Neural crest cell (in vitro differentiated cells): ENCODE data around the gene SPRN. TPM values are rescaled to one million over a fixed set of nuclear protein-coding genes. Genes with fewer than 3 reads are reported as not detected.

Experiments
- DNase-seq: peaks from one replicate; pipeline ENCODE4 v3.0.0; 2021; ENCODE audit warnings: low read depth, mixed read lengths, low spot score
- H3K27ac Mint-ChIP-seq: one replicate; pipeline ENCODE4 v1.8.0; 2021; ENCODE audit warnings: mild to moderate bottlenecking, mixed read lengths; ENCODE audit not compliant: unreplicated experiment
- H3K27me3 Mint-ChIP-seq: 2 replicates; pipeline ENCODE4 v1.8.0; 2021; ENCODE audit warnings: low read depth, mild to moderate bottlenecking, mixed read lengths
- H3K36me3 Mint-ChIP-seq: 2 replicates; pipeline ENCODE4 v1.8.0; 2021; ENCODE audit warnings: low read depth, mild to moderate bottlenecking, mixed read lengths
- H3K4me1 Mint-ChIP-seq: 2 replicates; pipeline ENCODE4 v1.8.0; 2021; ENCODE audit warnings: mixed read lengths
- H3K4me3 Mint-ChIP-seq: one replicate; pipeline ENCODE4 v1.8.0; 2021; ENCODE audit warnings: mild to moderate bottlenecking, mixed read lengths
- H3K9me3 Mint-ChIP-seq: 2 replicates; pipeline ENCODE4 v1.8.0; 2021; ENCODE audit warnings: mixed read lengths
- total RNA-seq: library from RNA; stranded (reverse); gene quantifications from 2 replicates; pipeline ENCODE4 v1.2.1, GENCODE V29; 2021
- TF ChIP-seq, protein P1 (sequence below): fragments of 200-600 bp; sonication (generic); conservative IDR thresholded peaks from 2 replicates; pipeline ENCODE4 v1.5.0; 2021; ENCODE audit warnings: antibody characterized with exemption, mild to moderate bottlenecking

Gene SPRN
- total RNA-seq, 1 donor from 2014 or later = 0.37 TPM

DNA sequence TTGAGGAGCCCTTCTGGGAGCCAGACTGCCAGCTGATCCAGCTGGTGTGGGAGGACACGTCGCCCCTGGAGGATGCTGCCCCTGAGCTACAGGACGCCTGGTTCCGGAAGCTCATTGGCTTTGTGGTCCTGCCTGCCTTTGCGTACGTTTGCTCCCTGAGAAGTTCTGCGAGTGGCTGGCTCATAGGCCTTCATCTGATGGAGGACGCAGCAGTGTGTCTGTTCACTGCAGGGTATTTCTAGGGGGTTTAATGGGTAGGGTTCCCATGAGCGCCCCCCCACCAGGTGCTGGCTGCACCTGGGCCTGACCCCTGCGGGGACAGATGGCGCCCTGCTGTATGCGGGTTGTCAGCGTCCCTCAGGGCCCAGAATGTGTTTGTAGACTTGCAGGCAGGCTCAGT, 40.4 kb downstream of the SPRN start:
- no peaks in the 10 kb centered on the region for H3K36me3 Mint-ChIP-seq
- H3K4me3 Mint-ChIP-seq = no peak overlapping the region
- H3K9me3 Mint-ChIP-seq = no peaks in the 10 kb centered on the region
- H3K27ac Mint-ChIP-seq = no peak overlapping the region
- TF ChIP-seq, protein P1, sequence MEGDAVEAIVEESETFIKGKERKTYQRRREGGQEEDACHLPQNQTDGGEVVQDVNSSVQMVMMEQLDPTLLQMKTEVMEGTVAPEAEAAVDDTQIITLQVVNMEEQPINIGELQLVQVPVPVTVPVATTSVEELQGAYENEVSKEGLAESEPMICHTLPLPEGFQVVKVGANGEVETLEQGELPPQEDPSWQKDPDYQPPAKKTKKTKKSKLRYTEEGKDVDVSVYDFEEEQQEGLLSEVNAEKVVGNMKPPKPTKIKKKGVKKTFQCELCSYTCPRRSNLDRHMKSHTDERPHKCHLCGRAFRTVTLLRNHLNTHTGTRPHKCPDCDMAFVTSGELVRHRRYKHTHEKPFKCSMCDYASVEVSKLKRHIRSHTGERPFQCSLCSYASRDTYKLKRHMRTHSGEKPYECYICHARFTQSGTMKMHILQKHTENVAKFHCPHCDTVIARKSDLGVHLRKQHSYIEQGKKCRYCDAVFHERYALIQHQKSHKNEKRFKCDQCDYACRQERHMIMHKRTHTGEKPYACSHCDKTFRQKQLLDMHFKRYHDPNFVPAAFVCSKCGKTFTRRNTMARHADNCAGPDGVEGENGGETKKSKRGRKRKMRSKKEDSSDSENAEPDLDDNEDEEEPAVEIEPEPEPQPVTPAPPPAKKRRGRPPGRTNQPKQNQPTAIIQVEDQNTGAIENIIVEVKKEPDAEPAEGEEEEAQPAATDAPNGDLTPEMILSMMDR = no peak
- no peaks in the 10 kb centered on the region for H3K27me3 Mint-ChIP-seq
- no peak for DNase-seq
- H3K4me1 Mint-ChIP-seq = peaks cover 6% of the 10 kb centered on the region

DNA sequence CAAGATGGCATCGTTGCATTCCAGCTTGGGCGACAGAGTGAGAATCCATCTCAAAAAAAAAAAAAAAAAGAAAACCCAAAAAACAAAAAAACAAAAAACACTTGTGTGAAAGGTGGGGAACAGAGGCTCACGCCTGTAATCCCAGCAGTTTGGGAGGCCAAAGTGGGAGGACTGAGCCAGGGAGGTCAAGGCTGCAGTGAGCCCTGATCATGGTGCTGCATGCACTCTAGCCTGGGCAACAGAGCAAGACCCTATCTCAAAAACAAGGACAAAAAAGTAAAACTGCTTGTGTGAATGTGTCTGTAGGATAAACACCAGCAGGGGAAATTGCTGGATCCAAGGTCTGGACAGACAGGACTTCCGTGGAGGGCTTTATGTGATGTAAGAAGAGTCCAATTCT, 40.9 kb downstream of the SPRN start:
- TF ChIP-seq, protein P1 = no peak
- Mint-ChIP-seq H3K4me3 (no peak overlapping the region), H3K4me1 (peaks cover 6% of the 10 kb centered on the region), H3K9me3 (no peaks in the 10 kb centered on the region), H3K27me3 (no peaks in the 10 kb centered on the region), H3K36me3 (no peaks in the 10 kb centered on the region), H3K27ac (no peak overlapping the region)
- no peak for DNase-seq

- H3K9me3 Mint-ChIP-seq = no peaks in the 10 kb centered on the region
- no peak overlapping the region for H3K27ac Mint-ChIP-seq
- peaks cover 6% of the 10 kb centered on the region for H3K4me1 Mint-ChIP-seq
- peak overlapping the region; percentile 36 for H3K4me3 Mint-ChIP-seq
- TF ChIP-seq, protein P1 = no peak
- DNase-seq = no peak
- peaks cover 4% of the 10 kb centered on the region for H3K27me3 Mint-ChIP-seq
- H3K36me3 Mint-ChIP-seq = no peaks in the 10 kb centered on the region
Measured at GRCh38 chr10:133381036-133381435, 43.4 kb downstream of the SPRN start.

GRCh38 chr10:133379801-133380666, 44.4 kb downstream of the SPRN start:
- H3K36me3 Mint-ChIP-seq = no peaks in the 10 kb centered on the region
- no peak overlapping the region for H3K27ac Mint-ChIP-seq
- H3K27me3 Mint-ChIP-seq = peaks cover 4% of the 10 kb centered on the region
- peaks cover 15% of the 10 kb centered on the region for H3K4me1 Mint-ChIP-seq
- H3K9me3 Mint-ChIP-seq = no peaks in the 10 kb centered on the region
- no peak for DNase-seq
- TF ChIP-seq, protein P1 = no peak
- peak overlapping the region; percentile 36 for H3K4me3 Mint-ChIP-seq

DNA sequence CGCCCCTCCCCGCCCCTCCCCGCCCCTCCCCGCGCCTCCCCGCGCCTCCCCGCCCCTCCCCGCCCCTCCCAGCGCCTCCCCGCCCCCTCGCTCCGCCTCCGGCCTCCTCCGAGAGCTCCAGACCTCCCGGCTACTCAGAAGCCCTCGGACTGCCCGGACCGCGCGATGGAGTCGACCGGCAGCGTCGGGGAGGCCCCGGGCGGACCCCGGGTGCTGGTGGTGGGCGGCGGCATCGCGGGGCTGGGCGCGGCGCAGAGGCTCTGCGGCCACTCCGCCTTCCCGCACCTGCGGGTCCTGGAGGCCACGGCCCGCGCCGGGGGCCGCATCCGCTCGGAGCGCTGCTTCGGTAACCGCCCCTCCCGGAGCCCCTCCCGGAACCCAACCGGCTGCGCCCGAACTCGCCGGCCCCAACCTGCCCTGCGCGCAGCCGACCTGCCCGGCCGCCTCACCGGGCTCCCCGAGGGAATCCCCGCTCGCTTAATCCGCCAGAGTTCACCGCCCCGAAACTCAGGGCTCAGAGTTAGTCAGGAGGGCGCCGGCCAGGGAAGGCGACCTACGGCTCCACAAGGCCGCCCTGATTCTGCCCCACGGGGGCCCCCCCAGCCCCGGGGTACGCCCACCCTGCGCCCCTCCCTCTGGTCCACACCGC, 45.1 kb downstream of the SPRN start, which contains the start of gene PAOX:
PAOX (plus strand) TSS at position 111 of the 649 bp plus-strand sequence; CDS start at position 166, 55 bp downstream.
- no peaks in the 10 kb centered on the region for H3K9me3 Mint-ChIP-seq
- no peaks in the 10 kb centered on the region for H3K36me3 Mint-ChIP-seq
- TF ChIP-seq, protein P1 = no peak
- DNase-seq = peak; percentile 55
- peak within 1 kb of the TSS; percentile 85 for H3K4me3 Mint-ChIP-seq
- peaks cover 4% of the 10 kb centered on the region for H3K27me3 Mint-ChIP-seq
- H3K27ac Mint-ChIP-seq = no peak within 1 kb of the TSS
- H3K4me1 Mint-ChIP-seq = peaks cover 22% of the 10 kb centered on the region
